ENCODE data around the gene CARS2.

- TF ChIP-seq EZH2 (IDR thresholded peaks at IDR 0.05): no peak
- no peak for TF ChIP-seq POLR2AphosphoS5 (IDR thresholded peaks at IDR 0.05; ENCODE audit: borderline replicate concordance, low read depth, low read length)
Measured at GRCh38 chr13:110665491-110666254, 40.2 kb downstream of the CARS2 start.

Measured in SK-N-MC (cell line).